ENCODE results near the gene HDLBP.

HDLBP gene

DNA sequence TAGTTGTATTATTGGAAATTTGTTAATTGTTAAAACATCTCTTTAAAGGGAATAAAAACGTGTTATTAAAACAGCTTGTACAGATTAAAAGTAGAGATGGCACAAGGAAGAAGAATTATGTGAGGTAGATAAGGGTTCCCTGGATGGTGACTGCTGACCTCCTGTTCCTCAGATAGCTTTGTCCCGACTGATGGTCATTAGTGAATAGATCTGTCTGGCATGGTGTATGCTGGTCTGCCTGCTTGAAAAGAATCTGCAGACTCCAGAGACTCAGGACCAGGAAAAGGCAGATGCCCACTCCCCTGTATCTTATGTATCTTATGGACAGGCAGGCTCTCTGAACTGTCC lies 35.0 kb upstream of the HDLBP start:
- TF ChIP-seq, protein P1, sequence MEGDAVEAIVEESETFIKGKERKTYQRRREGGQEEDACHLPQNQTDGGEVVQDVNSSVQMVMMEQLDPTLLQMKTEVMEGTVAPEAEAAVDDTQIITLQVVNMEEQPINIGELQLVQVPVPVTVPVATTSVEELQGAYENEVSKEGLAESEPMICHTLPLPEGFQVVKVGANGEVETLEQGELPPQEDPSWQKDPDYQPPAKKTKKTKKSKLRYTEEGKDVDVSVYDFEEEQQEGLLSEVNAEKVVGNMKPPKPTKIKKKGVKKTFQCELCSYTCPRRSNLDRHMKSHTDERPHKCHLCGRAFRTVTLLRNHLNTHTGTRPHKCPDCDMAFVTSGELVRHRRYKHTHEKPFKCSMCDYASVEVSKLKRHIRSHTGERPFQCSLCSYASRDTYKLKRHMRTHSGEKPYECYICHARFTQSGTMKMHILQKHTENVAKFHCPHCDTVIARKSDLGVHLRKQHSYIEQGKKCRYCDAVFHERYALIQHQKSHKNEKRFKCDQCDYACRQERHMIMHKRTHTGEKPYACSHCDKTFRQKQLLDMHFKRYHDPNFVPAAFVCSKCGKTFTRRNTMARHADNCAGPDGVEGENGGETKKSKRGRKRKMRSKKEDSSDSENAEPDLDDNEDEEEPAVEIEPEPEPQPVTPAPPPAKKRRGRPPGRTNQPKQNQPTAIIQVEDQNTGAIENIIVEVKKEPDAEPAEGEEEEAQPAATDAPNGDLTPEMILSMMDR (IDR thresholded peaks at IDR 0.05; ENCODE audit: borderline replicate concordance, insufficient read depth, low read depth, low read length) = no peak
- no peak overlapping the region for H3K4me3 ChIP-seq (ENCODE audit: low read depth, low read length)

- TF ChIP-seq, protein P1 (IDR thresholded peaks at IDR 0.05; ENCODE audit: borderline replicate concordance, insufficient read depth, low read depth, low read length) = no peak
- H3K4me3 ChIP-seq (ENCODE audit: low read depth, low read length) = no peak overlapping the region
Observed at GRCh38 chr2:241349941-241350340, 34.5 kb upstream of the HDLBP start.

DNA sequence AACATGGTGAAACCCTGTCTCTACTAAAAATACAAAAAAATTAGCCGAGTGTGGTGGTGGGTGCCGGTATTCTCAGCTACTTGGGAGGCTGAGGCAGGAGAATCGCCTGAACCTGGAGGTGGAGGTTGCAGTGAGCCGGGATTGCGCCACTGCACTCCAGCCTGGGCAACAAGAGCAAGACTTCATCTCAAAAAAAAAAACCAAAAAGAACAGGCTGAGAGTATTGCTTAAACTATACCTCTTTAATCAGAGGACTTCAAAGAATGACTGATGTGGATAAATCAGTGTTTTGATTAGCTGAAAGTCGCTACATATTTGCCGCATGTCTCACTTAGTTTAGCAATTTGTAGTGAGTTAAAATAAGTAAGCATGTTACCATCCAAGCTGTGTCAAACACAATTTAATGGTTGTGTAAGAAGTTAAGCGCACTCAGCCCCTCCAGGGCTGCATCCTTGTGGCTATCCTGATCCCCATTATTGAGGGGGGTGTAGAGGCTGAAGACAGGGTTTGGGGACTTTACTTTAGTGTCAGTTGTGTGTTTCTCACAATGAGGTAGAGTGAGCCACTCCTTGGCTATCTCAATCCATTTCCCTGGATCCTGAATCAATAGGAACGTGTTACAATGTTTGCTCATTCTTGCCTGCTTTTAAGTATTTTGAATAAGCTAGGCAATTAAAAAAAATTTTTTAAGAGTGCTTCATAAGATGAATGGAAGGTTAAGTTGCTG lies 29.6 kb upstream of the HDLBP start:
- TF ChIP-seq, protein P1 (IDR thresholded peaks at IDR 0.05; ENCODE audit: borderline replicate concordance, insufficient read depth, low read depth, low read length) = no peak
- no peak overlapping the region for H3K4me3 ChIP-seq (ENCODE audit: low read depth, low read length)

- no peak overlapping the region for H3K4me3 ChIP-seq (ENCODE audit: low read depth, low read length)
- TF ChIP-seq, protein P1 (IDR thresholded peaks at IDR 0.05; ENCODE audit: borderline replicate concordance, insufficient read depth, low read depth, low read length) = no peak
Observed at GRCh38 chr2:241340631-241341163, 25.2 kb upstream of the HDLBP start.

DNA sequence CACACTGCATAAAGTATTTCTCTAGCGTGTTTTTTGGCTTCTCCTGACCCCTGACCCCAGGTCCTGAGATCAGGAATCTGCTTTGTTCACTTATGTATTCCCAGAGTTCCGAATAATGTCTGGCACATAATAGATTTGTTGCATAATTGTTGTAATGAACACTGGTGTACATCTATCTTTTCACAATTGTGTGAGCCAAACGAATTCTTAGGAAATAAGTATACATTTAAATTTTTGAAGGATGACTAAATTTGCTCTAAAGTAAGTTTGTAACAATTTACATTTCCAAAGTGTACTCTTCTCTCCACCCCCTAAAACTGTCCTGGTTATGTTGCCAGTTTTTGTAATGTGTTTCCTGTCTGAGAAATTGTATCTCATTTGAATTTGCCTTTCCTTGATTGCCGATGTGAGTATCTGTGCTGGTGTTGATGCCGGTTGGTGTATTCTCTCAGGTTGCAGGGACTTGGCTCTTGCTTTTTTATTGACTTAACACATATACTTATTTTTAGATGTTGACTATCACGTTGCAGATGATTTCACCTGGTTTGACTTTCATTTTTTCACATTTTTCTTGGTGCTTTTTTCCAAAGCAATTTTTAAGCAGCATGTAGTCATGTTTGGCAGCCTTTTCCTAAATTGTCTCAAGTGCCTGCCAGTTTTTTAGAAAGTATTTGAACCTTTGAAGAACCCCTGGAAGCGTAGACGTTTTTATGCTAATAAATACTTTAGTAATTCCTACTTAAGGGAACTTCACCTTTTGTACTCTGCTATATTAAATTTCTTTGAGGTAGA lies 24.6 kb upstream of the HDLBP start:
- TF ChIP-seq, protein P1 (IDR thresholded peaks at IDR 0.05; ENCODE audit: borderline replicate concordance, insufficient read depth, low read depth, low read length) = no peak
- no peak overlapping the region for H3K4me3 ChIP-seq (ENCODE audit: low read depth, low read length)

- H3K4me3 ChIP-seq (ENCODE audit: low read depth, low read length) = no peak overlapping the region
- TF ChIP-seq, protein P1 (IDR thresholded peaks at IDR 0.05; ENCODE audit: borderline replicate concordance, insufficient read depth, low read depth, low read length) = no peak
Observed at GRCh38 chr2:241334813-241335212, 19.3 kb upstream of the HDLBP start.
